Lung microvascular endothelial cell (primary cell): ENCODE results near the gene MEGF6. TPM values are rescaled to one million over a fixed set of nuclear protein-coding genes. Genes with fewer than 3 reads are reported as not detected.
A peak's percentile ranks its signal among the peaks of the same experiment; 100 is the strongest.

ENCODE experiments used
- DNase-seq, 2 donors: peaks; one replicate each; pipeline versions ENCODE4 v3.0.0 to v3.0.0-alpha.2; 2010; ENCODE audit warnings: low read depth in 2 of 2
- total RNA-seq: library from RNA; depleted of rRNA; stranded (reverse); fragments of >200 nt; gene quantifications from 2 replicates; pipeline ENCODE4 v1.2.1, GENCODE V29; 2014

The MEGF6 gene
- total RNA-seq, 1 donor from 2014 or later: 212 TPM

DNA sequence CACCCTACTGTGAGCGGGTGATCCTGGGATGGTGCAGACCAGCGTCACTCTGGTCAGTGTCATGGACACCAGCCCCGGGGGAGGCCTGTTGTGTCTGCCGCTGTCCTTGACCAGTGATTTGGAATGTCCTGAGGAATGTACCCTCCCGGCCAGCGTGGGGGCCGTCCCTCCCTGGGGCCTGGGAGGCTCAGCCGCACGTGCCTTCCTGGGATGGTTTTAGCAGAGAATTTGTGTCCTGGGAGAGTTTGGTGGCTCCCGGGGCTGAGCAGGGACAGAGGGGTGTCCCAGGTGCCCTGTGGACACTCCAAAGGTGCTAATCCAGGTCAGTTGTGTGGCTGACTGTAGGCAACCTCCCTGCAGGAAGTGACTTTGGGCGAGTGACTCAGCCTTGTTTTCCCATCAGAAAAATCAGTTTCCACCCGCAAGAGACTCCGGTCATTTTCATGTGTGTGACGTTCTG lies 150.6 kb downstream of the MEGF6 start:
- DNase-seq: peak in 1 of 2 donors; percentile 79

DNA sequence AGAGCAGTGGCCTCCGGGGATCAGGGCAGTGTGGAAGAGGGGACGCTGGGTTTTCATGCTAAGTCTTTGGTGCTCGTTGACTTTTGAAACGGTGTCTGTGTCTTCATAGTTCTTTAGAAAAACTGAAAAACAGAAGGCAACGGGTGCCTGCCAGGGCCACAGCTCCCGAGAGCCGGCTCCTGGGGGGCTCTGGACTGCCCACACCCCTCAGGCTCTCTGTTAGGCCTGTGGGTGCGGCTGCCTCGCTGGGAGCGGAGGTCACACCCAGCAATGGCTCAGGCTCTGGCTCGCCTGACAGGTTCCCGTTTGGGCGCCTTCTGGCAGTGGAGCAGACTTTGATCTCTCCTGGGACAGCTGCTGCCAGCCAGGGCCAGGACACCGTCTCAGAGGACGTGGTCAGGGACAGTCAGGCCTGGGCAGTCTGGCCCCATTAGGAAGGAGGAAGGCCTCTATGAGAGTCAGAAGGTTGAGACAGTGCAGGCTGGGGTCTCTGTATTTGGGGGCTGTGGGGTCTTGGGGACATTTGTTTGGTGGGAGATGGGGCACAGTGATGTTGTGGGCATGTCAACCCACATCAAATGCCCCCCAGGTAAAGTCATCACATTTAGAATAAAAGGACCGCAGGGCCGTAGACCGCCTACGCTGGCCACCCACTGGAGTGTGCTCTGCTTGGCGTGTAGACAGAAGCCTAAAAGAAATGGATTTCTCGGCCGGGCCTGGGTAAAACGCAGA lies 151.2 kb downstream of the MEGF6 start:
- no peak for DNase-seq

DNA sequence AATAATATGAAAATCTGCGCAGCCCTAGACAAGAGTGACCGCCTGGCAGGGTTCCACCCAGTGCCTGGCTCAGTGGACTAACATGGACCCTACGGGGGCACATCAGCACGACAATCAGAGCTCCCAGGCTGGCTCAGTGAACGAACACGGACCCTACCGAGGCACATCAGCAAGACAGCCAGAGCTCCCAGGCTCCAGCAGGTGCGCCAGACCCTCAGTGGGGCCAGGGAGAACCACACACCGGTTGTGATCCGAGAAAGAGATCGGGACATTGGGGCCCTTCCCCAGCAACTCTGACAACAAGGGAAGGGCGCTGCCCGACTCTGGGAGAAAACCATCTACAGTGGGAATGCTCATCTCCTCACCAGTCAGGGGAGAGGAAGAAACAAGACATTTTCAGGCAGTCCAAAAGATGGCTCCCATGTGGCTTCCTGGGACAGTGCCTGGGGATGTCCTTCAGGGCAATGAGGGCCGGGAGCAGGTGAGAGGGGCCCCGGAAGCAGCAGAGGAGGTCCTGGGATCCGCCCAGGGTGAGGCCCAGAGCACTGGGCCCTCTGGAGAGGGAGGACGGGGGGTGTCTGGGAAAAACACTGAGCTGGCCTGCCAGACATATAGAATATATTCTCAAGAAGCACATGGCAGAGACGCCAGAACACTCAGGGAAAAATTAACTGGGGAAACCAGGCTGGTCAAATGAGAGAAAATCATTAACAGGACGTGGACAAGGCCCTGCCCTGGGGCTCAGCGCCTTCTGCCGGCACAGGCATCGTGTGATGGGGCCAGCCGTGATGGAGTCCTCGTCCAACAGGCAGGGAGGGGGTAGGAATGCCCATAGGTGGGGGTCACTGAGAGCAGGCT lies 152.0 kb downstream of the MEGF6 start:
- DNase-seq: no peak

DNA sequence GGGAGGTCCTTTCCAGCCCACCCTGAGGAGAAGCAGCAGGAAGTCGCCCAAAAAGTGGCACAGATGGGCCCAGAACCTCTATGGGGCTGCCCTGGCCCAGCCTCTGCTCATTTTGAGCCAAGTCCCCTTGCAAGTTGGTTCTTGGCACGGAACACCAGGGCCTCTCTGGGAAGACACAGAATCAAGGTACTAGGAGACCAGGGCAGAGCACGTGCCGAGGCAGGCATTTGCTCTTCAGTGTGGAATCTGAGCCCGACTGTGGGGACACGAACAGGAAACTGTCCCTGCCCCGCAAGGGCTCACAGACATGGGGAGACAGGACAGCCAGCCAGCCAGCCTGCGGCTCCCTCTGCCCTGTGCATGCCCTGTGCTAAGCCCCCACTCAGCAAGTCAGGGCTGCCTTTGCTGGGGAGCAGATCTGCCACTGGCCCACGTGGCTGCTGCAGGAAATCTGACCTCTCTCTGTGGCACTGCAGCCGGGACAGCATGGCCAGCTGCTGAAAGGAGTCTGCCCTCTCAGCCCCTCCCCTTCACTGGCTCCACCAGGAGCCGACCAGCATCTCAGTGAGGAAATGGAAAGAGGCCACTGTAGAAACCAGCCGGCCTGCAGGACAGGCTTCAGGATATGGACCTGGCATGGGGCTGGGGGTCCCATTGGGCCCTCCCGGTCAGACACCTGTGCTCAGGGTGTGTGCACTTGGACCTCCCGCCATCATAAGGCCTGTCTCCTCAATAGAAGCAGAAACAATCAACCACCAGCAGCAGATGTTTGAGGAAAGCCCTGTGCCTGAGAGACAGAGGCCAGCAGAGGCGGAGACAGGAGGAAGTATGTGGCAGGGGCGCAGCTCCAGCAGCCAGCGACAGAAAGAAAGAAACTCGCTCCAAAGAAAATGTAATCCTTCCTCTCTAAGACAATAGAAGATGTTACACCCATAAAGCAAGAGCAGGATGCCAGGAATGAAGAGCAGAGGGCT lies 153.1 kb downstream of the MEGF6 start:
- peak in 1 of 2 donors; percentile 23 for DNase-seq

DNA sequence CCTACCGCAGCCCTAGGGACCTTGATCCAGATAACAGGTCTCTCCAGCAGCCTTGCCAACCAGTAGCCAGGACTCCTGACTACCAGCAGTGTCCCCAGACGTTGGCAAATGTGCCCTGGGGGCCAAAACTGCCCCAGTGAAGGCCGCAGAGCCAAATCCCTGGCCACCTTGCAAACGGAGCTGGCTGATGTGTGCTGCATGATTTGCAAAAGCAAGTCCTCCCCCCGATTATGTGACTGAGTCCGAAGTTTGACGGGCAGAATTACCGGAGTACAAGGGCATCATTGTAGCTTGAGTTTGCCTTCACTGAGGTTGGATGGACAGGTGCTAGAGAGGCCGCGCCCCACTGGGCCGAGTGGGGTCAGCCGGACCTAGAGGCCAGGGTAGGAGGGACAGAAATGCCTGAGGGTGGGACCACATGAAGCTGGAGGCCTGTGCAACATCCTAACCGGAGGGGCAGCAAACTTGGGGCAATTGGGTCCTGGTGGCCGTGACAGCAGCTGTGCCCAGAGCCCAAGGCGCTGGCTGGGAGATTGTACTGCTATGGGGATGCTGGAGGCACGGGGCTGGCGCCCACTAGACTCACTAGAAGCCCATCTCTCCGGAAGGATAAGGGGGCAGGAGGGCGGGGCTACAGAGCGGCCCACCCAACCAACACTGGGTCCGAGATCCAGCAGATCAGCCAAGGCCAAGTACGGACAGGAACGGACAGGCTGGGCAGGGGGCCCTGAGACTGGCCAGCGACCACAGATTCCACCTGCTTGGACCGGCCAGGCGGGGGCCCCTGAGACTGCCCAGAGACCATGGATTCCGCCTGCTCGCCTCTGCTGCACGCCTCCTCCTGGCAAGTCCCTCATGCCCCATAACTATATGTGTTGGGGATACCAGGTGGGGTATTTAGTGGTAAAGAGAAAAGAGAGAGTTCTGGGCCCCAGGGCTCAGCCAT lies 154.1 kb downstream of the MEGF6 start:
- DNase-seq: no peak

DNA sequence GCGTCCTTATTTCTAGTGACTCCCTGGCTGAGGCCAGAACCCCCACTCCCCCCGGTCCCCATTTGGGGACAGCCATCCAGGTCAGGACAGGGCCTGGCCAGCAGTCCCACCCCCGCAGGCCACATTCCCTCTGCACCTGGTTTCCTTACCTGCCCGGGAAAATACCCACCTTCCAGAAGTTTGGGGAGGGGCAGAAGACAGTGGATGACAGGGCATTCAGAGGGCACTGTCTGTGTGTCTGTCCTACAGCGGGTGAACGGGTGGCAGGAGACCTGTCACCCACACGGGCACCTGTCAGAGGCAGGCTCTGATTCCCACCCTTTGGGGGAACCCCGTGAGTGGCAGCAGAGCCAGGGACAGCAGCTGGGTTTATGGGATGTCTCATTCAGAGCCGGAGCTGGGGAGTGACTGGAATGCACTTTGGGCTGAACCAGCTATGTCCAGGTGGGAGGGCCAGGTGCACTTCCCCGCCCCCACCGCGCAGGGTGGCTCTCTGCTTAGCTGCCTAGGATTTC lies 154.8 kb downstream of the MEGF6 start:
- DNase-seq: no peak

DNA sequence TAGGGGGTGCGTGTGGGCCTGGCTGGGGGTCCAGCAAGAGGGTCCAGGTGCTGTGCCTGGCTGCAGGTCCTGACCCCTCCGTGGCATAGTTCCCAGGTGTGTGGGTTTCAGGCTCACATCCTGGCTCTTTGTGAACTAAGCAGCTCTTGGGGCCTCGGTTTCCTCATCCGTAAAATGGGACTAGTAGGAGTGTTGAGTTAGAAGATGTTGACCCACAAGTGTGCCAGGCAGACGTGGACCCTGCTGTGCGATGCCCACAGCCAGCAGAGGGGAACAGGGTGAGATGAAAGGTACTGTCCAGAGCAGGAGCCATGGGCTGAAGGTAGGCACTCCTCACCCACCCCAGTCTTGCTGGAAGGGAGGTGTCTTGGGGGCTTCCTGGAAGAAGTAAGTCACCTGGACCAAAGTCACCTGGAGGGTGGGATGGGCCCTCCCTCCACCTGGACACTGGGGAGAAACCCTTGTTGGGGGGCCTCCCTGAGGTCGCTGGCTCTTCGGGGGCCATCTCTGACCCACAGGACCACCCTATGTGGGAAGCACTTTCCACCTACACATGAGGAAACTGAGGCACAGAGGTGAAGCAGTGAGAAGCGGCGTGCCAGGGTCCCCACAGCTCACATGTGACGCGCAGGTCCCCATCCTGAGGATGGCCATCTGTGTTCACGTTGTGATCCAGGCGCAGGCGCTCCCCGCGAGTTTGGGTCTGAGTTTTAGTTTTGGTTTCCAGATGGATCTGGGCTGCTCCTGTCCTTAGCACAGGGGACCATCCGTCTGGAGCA lies 155.4 kb downstream of the MEGF6 start:
- no peak for DNase-seq

DNA sequence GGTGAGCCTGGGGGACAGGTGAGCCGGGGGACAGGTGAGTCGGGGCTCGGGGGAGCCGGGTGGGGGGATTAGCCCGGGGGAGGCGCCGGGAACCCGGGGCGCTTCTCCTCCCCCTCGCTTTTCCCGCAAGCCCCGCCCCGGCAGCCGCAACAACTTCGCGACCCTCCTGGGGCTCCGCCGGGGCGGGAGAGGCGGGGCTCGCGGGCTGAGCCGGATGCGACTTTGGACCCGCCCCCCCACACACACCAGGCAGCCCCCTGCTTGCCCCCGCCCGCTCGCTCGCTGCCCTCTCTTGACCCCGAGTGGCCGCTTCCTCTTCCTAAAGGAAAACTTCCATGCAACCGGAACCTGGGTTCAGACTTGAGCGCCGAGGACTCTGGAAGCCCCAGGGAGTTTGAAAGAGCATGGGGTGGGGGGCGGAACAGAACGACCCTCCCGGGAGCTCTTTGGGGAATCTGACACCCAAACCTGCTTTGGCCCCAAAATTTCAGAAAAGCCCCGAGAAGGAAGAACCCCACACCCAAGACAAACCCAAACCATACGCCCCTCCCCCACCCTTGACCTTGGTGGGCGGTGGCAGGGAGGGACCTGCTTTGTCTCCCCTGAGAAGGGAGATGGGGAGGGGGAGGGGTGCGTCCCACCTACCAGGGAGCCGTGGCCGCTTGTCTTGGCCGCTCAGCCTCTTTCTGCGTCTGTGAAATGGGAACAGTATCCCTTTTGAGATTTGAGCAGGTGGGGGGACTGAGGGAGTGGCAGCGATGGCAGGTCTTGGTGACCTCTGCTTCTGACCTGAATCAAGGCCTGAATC lies 156.3 kb downstream of the MEGF6 start:
- DNase-seq: no peak

DNA sequence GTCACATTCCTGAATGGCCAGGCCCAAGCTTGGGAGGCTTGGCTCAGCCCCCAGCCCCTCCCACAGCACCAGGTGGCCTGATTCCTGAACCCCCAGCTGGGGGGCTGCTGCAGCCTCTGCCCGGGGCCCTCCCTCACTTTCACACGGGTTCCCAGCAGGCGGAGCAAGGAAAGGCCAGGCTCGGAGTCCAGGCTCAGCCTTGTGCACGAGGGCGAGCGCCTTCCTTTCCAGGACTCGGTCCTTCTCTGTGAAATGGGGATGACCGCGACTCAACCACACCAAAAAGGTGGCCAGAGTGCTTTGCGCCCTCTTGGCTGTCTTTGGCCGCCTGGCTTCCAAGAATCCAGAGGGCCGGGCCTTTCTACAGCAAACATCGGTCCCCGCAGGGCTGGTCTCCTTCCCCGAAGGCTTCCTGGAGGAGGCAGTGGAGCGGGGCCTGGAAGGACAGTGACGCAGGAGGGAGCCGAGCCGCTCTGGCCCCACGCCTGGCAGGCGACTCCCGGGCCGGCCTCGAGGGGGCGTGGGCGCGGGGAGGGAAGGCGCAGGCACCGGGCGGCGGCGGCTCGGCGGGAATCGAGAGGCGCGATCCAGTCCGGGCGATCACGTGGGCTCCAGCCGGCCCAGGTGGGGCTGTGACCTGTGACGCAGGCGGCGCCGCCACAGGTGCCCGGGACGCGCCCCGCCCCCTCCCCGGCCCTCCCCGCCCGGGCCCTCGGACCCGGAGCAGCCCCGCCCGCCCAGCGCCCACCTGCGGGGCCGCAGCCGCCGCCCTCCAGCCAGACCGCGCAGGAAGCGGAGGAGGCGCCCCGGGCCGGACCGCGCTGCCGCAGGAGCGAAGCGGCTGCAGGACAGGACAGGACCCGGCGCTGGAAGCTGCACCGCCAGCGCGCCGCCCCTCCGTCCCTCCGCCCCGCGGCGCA lies 157.2 kb downstream of the MEGF6 start, which contains the start of gene ARHGEF16:
TSS of gene ARHGEF16 (plus strand) at position 775 of the 920 bp plus-strand sequence. CDS start 8,420 bp downstream, outside the sequence.
- peak; percentile 13 to 62 for DNase-seq

DNA sequence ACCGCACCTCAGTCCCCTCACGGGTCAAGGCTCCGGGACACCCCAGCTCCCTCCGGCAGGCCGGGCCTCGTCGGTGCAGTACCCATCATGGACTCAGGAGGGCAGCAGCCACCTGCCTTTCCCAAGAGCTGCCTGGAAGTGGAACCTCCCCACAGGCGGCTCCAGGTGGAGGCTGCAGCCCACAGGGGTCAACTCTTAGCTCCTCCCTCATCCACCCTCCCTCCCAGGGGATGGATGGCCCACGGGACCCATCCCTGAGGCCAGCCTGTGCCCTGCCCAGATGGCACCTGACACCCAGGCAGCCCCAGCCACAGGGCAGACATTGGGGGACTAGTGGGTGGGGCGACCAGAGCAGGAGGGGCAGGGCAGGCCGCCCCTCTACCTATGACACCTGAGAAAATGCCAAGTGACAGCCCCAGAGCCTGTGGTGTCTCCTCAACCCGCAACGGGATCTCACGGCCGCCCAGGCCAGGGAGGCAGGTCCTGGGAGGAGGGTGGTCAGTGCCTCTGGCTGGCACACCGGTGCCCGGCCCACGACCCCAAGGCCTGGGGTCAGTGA lies 158.0 kb downstream of the MEGF6 start:
- peak; percentile 58 to 79 for DNase-seq

DNA sequence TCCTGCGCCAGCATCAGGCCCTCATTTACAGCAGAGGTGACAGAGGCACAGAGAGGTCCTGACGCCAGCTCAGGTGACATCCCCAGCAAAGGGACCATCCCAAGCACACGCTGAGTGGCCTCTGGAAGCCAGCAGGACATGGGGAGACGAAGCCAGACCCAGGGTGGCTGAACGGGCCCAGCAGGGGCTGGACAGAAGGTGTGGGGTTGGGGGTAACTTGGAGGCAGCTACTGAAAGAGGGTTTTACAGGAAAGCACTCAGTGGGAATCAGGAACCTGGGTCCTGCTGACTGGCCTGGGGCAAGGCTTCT lies 158.5 kb downstream of the MEGF6 start:
- no peak for DNase-seq

DNA sequence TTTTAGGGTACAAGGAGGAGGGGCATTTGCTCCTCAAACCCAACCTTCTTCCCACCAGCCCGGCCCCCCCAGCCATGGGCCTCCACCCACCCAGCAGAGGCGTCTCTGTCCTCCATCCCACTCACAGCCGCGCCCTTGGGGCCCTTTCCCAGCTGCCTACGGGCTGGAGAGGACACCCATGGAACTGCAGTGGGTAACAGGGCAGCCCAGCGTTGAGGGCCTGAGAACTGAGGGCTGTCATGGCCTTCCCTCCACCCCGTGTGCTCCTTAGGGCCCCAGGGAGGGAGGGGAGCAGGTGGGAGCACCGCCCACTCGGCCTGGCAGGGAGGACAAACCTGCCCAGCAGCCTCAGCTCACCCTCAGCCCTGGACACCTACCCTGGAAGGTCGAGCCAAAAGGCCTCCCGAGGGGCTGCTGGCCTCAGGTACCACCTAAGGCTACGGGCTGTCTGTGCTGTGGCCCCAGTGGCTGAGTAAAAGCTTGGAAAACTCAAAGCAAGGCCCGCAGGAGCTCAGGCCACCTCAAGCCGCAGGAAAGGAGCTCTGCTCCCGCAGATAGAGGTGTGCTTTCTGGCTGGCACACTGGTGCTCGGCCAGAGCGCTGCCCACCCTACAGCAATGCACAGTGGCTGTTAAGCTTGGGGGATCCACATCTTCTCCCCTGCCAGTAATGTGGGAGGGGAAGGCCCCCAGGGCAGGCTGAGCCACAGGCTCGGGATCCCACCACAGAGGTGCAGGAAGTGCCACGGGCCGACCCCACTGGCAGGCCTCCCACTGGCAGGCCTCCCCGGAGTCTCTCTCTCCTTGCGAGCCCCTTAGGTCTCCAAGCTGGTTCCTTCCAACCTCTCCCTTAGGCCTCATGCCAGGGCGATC lies 159.1 kb downstream of the MEGF6 start:
- DNase-seq: no peak

DNA sequence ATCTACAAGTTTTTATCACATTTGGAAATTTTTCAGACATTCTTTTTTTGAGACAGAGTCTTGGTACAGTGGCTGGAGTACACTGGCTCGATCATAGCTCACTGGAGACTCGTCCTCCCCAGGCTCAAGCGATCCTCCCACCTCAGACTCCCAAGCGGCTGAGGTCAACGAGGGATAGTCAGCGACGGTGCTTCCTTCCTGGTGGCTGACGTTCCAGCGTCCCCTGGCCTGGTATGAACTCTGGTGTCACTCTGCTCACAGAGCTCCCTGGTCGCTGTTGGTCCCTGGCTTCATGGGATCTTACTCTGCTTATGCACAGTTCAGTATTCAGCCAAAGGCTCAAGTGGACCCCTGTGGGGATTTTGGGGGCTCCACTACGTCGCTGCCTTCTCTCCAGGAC lies 160.3 kb downstream of the MEGF6 start:
- DNase-seq: no peak

DNA sequence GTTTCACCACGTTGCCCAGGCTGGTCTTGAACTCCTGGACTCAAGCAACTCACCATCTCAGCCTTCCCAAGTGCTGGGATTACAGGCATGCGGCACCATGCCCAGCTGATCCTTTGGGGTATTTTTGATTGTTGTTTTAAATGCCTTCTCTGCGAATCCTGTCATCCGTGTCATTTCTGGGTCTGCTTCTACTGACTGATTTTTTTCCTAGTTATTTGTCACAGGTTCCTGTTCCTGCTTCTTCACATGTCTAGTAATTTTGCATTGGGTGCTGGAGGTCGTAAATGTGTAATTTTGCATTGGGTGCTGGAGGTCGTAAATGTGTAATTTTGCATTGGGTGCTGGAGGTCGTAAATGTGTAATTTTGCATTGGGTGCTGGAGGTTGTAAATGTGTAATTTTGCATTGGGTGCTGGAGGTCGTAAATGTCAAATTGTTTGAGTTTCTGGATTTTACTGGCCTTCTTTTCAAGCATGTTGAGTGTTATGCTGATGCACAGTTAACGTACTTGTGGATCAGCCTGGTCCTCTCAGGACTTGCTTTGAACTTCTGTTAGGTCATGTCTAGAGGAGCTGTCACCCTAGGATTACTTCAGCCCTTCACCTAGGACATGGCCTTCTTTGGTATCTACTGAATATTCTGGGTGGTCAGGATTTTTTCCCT lies 161.0 kb downstream of the MEGF6 start:
- no peak for DNase-seq

DNA sequence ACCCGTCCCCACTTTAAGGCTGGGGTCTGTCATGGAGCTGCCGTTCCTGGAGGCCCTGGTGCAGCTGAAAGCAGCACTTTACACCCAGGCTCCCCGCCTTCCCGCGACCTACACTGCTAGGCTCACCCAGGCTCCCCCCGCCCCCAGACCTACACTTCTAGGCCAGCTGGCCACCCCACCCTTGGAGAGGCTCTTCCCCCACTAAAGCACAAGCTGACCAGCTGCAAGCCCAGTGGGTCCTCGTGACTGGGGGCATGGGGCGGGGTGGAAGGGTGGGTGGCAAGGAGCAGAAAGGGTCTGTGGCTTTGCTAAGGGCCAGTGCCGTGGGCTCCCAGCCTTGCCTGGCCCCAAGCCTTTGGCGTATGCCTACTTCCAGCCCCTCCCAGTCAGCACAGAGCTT lies 166.6 kb downstream of the MEGF6 start:
- DNase-seq: no peak

DNA sequence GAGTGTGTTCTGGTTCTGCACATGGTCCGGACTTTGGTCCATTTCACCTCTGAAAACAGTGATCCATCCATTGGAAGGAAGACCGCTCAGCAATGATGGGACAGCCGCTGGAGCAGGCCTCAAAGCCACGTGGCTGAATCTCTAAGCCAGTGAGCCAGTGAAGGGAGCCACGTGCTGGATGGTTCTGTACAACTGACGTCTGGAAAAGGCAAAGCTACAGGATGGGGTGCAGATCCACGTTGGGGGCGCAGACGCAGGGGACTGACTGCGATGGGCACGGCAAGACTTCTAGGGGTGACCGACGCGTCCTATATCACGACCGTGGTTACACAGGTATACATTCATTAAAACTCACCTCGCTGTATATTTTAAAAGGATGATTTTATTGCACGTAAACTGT lies 167.0 kb downstream of the MEGF6 start:
- DNase-seq: no peak
